CD4-positive, alpha-beta T cell (primary cell): ENCODE data around the gene VWDE. TPM values are rescaled to one million over a fixed set of nuclear protein-coding genes. Genes with fewer than 3 reads are reported as not detected.
A peak's percentile ranks its signal among the peaks of the same experiment; 100 is the strongest.

Experiments used
- ATAC-seq: fragments of 200-7000 bp; cut with Tn5 transposase; one replicate; pipeline ENCODE4 v1.10.0; 2022; ENCODE audit warnings: mild to moderate bottlenecking; ENCODE audit not compliant: poor library complexity
- CTCF ChIA-PET: fragments of 350-600 bp; sonication (Branson Sonifier 250); formaldehyde crosslinking; loops from one replicate; lab custom pipeline; 2021; ENCODE audit warnings: antibody characterized with exemption, inconsistent platforms; lab: Charles Lee
- POLR2A ChIA-PET: fragments of 350-600 bp; sonication (Branson Sonifier 250); formaldehyde crosslinking; loops from one replicate; lab custom pipeline; 2021; ENCODE audit warnings: antibody characterized with exemption, inconsistent platforms; lab: Charles Lee
- DNase-seq, 14 experiments: peaks; one replicate each; pipeline ENCODE4 v3.0.0-alpha.2; 2013 to 2020; ENCODE audit warnings: mixed read lengths in 2 of 14
- H3K27ac ChIP-seq, 2 donors: one replicate each; pipeline versions ENCODE4 v1.5.1 to v1.7.0; 2013; ENCODE audit warnings: low read length in 2 of 2, low read depth in 1 of 2, mild to moderate bottlenecking in 1 of 2
- H3K27me3 ChIP-seq, 2 experiments: 1 replicate in 1 of 2; 2 replicates in 1 of 2; pipeline versions ENCODE4 v1.6.1 to v1.7.0; 2013; ENCODE audit warnings: low read length in 2 of 2, control low read depth in 1 of 2, mild to moderate bottlenecking in 1 of 2, moderate library complexity in 1 of 2; ENCODE audit not compliant: insufficient read depth in 2 of 2, control insufficient read depth in 1 of 2
- H3K36me3 ChIP-seq: one replicate; pipeline ENCODE4 v1.6.1; 2013; ENCODE audit warnings: low read length, control low read depth; ENCODE audit not compliant: insufficient read depth
- H3K4me1 ChIP-seq: one replicate; pipeline ENCODE4 v1.6.1; 2013; ENCODE audit warnings: low read length, control low read depth; ENCODE audit not compliant: insufficient read depth
- H3K4me3 ChIP-seq: one replicate; pipeline ENCODE4 v1.5.1; 2013; ENCODE audit warnings: mild to moderate bottlenecking, low read length, moderate library complexity
- H3K9me3 ChIP-seq, 2 experiments: 1 replicate in 1 of 2; 2 replicates in 1 of 2; pipeline versions ENCODE4 v1.6.1 to v1.7.0; 2013; ENCODE audit warnings: low read length in 2 of 2, mild to moderate bottlenecking in 2 of 2, control low read depth in 1 of 2, moderate library complexity in 1 of 2; ENCODE audit not compliant: control insufficient read depth in 1 of 2, insufficient read depth in 1 of 2
- H3K27ac Mint-ChIP-seq: one replicate; pipeline ENCODE4 v1.8.0; 2020; ENCODE audit warnings: mixed read lengths
- H3K27me3 Mint-ChIP-seq: one replicate; pipeline ENCODE4 v1.8.0; 2021; ENCODE audit warnings: mixed read lengths
- H3K36me3 Mint-ChIP-seq: one replicate; pipeline ENCODE4 v1.8.0; 2021; ENCODE audit warnings: low read depth, mixed read lengths
- H3K4me1 Mint-ChIP-seq: one replicate; pipeline ENCODE4 v1.8.0; 2021; ENCODE audit warnings: low read depth, mixed read lengths
- H3K4me3 Mint-ChIP-seq: one replicate; pipeline ENCODE4 v1.8.0; 2020; ENCODE audit warnings: mild to moderate bottlenecking, mixed read lengths
- H3K9me3 Mint-ChIP-seq: one replicate; pipeline ENCODE4 v1.8.0; 2020; ENCODE audit warnings: mixed read lengths
- intact Hi-C, 2 experiments: fragments of 100-400 bp; cut with DNase I in 1 of 2; cut with micrococcal nuclease in 1 of 2; formaldehyde crosslinking; loops; one replicate each; pipeline versions ENCODE4 v1.15.1 to v1.9.0; 2023 to 2025; cut with DNase I, micrococcal nuclease
- total RNA-seq, 174 experiments: library from RNA in 2 of 174; stranded (reverse) in 2 of 174; gene quantifications; one replicate each; pipeline ENCODE4 v1.2.3 and lab custom pipeline; 2021 to 2026
- TF ChIP-seq, protein P1 (sequence below): fragments of 200-600 bp; IDR thresholded peaks from one replicate; pipeline ENCODE4 v1.8.0; 2022; ENCODE audit warnings: antibody characterized with exemption, mild to moderate bottlenecking

Gene VWDE
- total RNA-seq, 2 experiments from 2014 or later = 1.5 TPM

- intact Hi-C loops = no loop called here
- peaks cover 6% of the 10 kb centered on the region for H3K4me1 Mint-ChIP-seq
- CTCF ChIA-PET = interaction anchor here (0.6 kb wide), 1 partner anchor 50 kb away, joined by 3 read pairs; no protein-coding TSS in a partner anchor
- H3K4me3 Mint-ChIP-seq = no peak overlapping the region
- TF ChIP-seq, protein P1, sequence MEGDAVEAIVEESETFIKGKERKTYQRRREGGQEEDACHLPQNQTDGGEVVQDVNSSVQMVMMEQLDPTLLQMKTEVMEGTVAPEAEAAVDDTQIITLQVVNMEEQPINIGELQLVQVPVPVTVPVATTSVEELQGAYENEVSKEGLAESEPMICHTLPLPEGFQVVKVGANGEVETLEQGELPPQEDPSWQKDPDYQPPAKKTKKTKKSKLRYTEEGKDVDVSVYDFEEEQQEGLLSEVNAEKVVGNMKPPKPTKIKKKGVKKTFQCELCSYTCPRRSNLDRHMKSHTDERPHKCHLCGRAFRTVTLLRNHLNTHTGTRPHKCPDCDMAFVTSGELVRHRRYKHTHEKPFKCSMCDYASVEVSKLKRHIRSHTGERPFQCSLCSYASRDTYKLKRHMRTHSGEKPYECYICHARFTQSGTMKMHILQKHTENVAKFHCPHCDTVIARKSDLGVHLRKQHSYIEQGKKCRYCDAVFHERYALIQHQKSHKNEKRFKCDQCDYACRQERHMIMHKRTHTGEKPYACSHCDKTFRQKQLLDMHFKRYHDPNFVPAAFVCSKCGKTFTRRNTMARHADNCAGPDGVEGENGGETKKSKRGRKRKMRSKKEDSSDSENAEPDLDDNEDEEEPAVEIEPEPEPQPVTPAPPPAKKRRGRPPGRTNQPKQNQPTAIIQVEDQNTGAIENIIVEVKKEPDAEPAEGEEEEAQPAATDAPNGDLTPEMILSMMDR = no peak
- no peak for ATAC-seq
- peaks cover 5% of the 10 kb centered on the region for H3K27me3 Mint-ChIP-seq
- Histone ChIP-seq H3K9me3 (no peaks in the 10 kb centered on the region), H3K4me3 (no peak overlapping the region), H3K4me1 (no peaks in the 10 kb centered on the region), H3K27ac (no peak overlapping the region), H3K36me3 (no peaks in the 10 kb centered on the region), H3K27me3 (no peaks in the 10 kb centered on the region)
- no peaks in the 10 kb centered on the region for H3K9me3 Mint-ChIP-seq
- no peaks in the 10 kb centered on the region for H3K36me3 Mint-ChIP-seq
- POLR2A ChIA-PET = interaction anchor here (0.6 to 1.0 kb wide), 4 partner anchors 25 to 1739 kb away, joined by 3 to 4 read pairs (median 3); no protein-coding TSS in a partner anchor
- no peak overlapping the region for H3K27ac Mint-ChIP-seq
- no peak for DNase-seq
Observed at GRCh38 chr7:12297283-12298108, 106.2 kb downstream of the VWDE start.

- Mint-ChIP-seq H3K9me3 (no peaks in the 10 kb centered on the region), H3K36me3 (no peaks in the 10 kb centered on the region), H3K4me1 (peaks cover 6% of the 10 kb centered on the region), H3K4me3 (no peak overlapping the region), H3K27me3 (peaks cover 5% of the 10 kb centered on the region), H3K27ac (no peak overlapping the region)
- H3K36me3 ChIP-seq = no peaks in the 10 kb centered on the region
- TF ChIP-seq, protein P1 = no peak
- ChIA-PET CTCF (no interaction called here), POLR2A (no interaction called here)
- H3K4me3 ChIP-seq = no peak overlapping the region
- ATAC-seq (no peak), DNase-seq (no peak)
- intact Hi-C loops = no loop called here
- H3K27me3 ChIP-seq = no peaks in the 10 kb centered on the region
- no peaks in the 10 kb centered on the region for H3K9me3 ChIP-seq
- H3K27ac ChIP-seq = no peak overlapping the region
- H3K4me1 ChIP-seq = no peaks in the 10 kb centered on the region
Observed at GRCh38 chr7:12296051-12296570, 107.6 kb downstream of the VWDE start.

- no peak overlapping the region for H3K27ac Mint-ChIP-seq
- H3K27ac ChIP-seq = no peak overlapping the region
- no peaks in the 10 kb centered on the region for H3K36me3 Mint-ChIP-seq
- ATAC-seq (no peak), DNase-seq (peak in 1 of 14 experiments; percentile 4)
- H3K27me3 ChIP-seq = no peaks in the 10 kb centered on the region
- peaks cover 5% of the 10 kb centered on the region for H3K27me3 Mint-ChIP-seq
- TF ChIP-seq, protein P1 = no peak
- intact Hi-C loops = no loop called here
- no peaks in the 10 kb centered on the region for H3K4me1 ChIP-seq
- no peak overlapping the region for H3K4me3 Mint-ChIP-seq
- no peaks in the 10 kb centered on the region for H3K36me3 ChIP-seq
- no peak overlapping the region for H3K4me3 ChIP-seq
- ChIA-PET CTCF (no interaction called here), POLR2A (no interaction called here)
- peaks cover 0 to 6% of the 10 kb centered on the region in 2 experiments for H3K9me3 ChIP-seq
- H3K9me3 Mint-ChIP-seq = no peaks in the 10 kb centered on the region
- peaks cover 6% of the 10 kb centered on the region for H3K4me1 Mint-ChIP-seq
Observed at GRCh38 chr7:12294701-12295100, 109.0 kb downstream of the VWDE start.
